HG03469 (cell line): ENCODE measurements around the gene CEP135.
"Not testable (repeated sequence)": the region's sequence is repeated elsewhere in the genome, so short reads cannot be mapped to it uniquely, and the experiment has no call there.

Source experiments
- ATAC-seq: cut with Tn5 transposase; IDR thresholded peaks from one replicate; pipeline ENCODE4 v1.9.1; 2021; ENCODE audit warnings: mild to moderate bottlenecking, moderate library complexity, moderate number of reproducible peaks; ENCODE audit not compliant: unreplicated experiment

Gene CEP135

GRCh38 chr4:55941881-55942396, 6.8 kb upstream of the CEP135 start:
- no peak for ATAC-seq

- peak; percentile 32 for ATAC-seq
These were observed 1.4 kb upstream of the CEP135 start for GRCh38 chr4:55947254-55947882.

DNA sequence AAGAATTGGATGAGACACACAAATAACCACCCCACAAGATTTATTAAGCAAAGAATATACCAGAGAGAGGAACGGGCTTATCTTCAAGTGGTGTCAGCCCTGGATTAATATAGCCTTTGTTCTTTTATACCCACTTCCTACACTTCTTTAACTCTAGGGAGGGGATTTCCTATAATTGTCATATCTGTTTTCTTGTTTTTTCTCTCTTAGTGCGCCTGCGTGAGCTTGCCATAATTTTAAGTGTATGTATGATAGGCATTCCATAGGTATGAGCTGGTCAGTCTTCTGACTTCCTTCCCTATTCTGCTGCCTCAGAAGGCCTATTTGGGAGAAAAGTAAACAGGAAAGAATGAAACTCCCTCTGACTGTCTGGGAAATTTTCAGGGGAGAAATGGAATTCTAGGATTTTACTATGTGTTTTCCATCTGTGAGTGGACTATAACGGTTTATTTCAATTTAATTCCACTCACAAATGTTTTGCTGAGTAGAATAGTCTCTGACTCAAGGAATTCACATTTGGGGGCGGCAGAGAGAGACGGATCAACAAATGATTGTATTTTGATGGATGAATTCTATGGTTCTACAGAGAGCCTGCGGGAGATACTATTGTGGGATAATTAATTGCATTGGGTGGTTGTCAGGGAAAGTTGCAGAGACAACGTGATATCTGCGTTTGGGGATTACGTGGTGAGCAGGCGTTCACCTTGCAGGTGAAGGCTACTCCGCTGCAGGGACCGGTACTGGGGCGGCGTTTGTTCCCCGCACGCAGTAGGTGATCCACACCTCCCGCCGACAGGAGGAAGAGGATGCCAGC, 626 bp upstream of the CEP135 start:
- ATAC-seq, result no peak

DNA sequence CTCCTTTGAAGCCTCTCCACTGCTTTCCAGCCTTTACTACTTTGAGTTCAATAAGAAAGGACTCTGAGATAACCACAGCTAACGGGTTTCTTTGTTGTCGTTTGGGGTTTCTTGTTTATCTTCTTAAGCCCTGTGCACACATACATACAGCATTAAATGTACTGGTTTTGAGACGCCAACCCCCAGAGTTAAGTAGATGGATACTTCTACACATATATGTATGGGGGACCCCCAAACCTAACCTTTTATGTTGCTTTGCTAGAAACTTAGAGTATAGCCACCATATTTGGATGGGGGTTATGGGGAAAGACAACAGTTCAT, 697 bp downstream of the CEP135 start:
- ATAC-seq, result no peak

GRCh38 chr4:55951191-55951922, 2.6 kb downstream of the CEP135 start:
- ATAC-seq, result no peak

DNA sequence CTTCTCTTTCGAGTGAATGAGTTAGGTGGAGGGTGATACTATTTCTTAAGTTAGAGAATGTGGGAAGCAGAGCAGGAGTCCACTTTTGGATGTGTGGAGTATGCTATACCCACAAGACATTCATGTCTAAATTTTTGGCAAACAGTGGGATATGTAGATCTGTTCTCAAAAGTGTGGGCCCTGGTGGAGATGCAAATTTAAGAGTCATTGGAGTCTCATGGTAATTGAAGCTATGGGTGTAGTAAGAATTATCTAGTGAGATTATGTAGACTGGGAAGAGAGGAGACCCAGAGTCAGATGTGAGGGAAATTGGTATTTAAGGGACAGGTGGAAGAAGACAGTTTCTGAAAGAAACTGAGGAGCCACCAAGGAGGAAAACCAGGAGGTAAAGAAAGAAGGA, 7.0 kb downstream of the CEP135 start:
- no peak for ATAC-seq

DNA sequence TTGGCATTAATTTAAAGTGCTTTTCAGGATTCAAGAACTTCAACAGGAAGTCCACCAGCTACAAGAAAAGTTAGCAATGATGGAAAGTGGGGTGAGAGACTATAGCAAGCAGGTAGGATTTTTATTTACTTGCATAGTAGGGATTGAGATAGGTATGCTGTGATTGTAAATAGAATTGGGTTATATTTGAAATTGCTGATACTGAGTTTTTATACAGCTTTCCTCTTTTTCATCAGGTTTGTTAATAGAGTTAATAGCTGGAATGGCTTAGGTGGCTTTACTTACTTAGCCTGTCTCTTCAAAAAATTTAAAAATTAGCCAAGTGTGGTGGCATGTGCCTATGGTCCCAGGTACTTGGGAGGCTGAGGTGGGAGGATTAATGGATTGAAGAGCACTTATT, 10.9 kb downstream of the CEP135 start:
- no peak for ATAC-seq

GRCh38 chr4:55964046-55964445, 15.3 kb downstream of the CEP135 start:
- no peak for ATAC-seq

DNA sequence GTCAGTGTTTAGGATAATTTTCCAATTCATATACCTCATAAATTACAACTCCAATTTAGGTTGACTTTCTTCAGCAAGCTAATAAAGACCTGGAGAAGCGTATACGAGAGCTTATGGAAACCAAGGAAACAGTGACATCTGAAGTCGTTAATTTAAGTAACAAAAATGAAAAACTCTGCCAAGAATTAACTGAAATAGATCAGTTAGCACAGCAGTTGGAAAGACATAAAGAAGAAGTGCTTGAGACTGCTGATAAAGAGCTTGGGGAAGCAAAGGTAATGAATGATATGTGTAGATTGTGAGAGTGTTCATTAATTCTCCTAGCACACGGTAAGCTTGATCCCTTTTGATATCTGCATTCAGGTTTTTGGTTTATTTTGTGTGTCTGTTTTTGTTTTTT, 16.8 kb downstream of the CEP135 start:
- no peak for ATAC-seq

GRCh38 chr4:55966324-55966723, 17.6 kb downstream of the CEP135 start:
- not testable (repeated sequence) for ATAC-seq

GRCh38 chr4:55967376-55967775, 18.6 kb downstream of the CEP135 start:
- no peak for ATAC-seq

- no peak for ATAC-seq
These were observed 24.9 kb downstream of the CEP135 start for GRCh38 chr4:55973650-55974049.

DNA sequence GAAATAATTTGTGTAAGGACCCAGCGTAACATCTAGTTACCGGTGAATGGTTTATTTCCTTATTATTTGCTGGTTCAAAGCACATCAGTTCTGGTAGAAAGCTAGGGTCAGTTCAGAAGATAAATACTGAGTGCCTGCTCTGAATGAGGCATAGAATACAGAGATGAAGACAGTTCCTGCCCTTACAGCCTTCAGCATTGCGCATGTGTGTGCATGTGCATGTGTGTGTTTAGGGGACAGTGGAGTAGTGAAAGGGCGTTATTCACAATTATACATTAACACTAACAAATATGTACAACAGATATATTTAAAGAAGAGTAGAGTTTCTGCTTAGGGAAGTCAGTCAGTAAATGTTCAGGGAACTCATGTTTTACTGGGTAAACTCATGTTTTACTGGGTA, 29.1 kb downstream of the CEP135 start:
- no peak for ATAC-seq

GRCh38 chr4:55979562-55979961, 30.8 kb downstream of the CEP135 start:
- ATAC-seq, result no peak

DNA sequence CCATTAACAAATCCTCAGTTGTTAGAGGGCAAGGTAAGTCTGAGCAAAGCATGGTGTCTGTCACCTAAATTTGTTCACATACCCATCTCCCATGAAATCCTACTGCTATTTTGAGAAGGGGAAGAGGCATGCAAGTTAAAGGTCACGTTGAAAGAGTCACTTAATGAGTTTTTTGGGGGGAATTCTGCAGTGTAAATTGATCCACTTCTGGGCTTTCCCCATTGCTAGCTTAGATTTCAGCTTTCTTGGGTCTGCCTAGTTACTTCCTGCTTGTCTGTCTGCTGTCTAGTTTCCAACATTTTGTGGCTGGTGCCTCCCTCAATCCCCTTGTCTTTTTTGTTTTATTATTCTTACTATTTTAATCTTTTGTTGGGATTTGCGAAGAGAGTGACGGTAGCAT, 32.0 kb downstream of the CEP135 start:
- ATAC-seq, result no peak

GRCh38 chr4:55982976-55983375, 34.2 kb downstream of the CEP135 start:
- no peak for ATAC-seq

DNA sequence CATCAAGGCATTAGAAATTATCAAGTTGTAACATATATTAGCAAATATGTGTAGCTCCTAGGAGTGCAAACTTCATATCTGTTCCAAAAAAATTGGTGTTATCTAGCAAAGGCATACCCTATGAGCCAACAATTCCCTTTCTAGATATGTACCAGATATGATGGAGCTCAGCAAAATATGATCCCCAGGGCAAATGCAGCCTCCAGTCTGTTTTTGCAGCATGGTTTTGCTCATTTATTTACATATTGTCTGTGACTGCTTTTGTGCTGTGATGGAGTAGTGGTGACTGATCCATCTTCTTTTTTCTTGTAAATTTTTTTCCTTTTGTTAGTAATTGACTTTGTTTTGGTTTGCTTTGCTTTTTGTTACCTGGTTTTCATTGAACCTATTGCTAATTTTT, 41.0 kb downstream of the CEP135 start:
- ATAC-seq, result no peak

GRCh38 chr4:55993994-55994663, 45.4 kb downstream of the CEP135 start:
- ATAC-seq, result peak; percentile 88

- ATAC-seq, result no peak
These were observed 47.9 kb downstream of the CEP135 start for GRCh38 chr4:55996646-55997045.

- ATAC-seq, result no peak
These were observed 54.9 kb downstream of the CEP135 start for GRCh38 chr4:56003606-56004005.

DNA sequence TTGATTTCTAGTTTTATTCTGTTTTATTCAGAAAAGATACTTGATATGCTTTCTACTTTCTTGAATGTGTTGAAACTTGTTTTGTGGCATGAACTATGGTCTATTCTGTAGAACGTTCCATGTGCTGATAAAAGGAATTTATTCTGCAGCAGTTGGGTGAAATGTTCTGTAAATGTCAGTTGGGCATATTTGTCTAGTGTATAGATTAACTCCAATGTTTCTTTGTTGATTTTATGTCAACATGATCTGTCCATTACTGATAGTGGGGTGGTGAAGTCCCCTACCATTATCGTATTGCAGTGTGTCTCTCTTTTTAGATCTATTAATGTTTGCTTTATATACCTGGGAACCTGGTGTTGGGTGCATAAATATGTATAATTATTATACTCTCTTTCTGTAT, 55.5 kb downstream of the CEP135 start:
- ATAC-seq, result no peak
